ENCODE results near the gene FHIT. TPM values are rescaled to one million over a fixed set of nuclear protein-coding genes. Genes with fewer than 3 reads are reported as not detected.

The FHIT gene
- total and polyA plus RNA-seq, 4 donors = 2.1 to 14.7 (median 6.6) TPM

DNA sequence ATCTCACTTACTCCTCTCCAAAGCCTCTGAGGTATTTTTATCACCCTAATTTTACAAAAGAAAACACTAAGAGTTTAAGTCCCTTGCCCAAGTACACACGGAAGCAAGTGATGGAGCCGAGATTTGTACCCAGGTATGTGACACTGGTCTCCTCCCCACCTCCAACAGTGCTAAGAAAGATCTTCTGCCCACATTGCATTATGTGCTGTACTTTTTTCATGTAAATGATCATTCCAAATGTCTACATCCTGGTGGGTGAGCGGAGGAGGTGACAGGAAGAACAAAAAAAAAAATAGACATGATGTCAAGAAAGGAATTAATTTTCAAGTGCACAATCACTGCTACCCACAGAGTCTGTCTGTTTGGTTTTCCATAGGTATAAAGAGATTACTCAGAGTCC lies 694.1 kb downstream of the FHIT start:
- no peak for DNase-seq (ENCODE audit: low spot score)
- no peaks in the 10 kb centered on the region for H3K27me3 ChIP-seq (ENCODE audit: control insufficient read depth in 4 of 4, insufficient read depth in 4 of 4, low read length in 3 of 4)
- 97% methylated on average over 3 of the region's 3 CpGs for WGBS
- no peak overlapping the region for H3K9ac ChIP-seq (ENCODE audit: low read depth in 1 of 2, low read length in 2 of 2)
- no peaks in the 10 kb centered on the region for H3K36me3 ChIP-seq (ENCODE audit: control insufficient read depth in 4 of 4, insufficient read depth in 3 of 4, low read depth in 1 of 4, low read length in 3 of 4)
- TF ChIP-seq, protein P1, sequence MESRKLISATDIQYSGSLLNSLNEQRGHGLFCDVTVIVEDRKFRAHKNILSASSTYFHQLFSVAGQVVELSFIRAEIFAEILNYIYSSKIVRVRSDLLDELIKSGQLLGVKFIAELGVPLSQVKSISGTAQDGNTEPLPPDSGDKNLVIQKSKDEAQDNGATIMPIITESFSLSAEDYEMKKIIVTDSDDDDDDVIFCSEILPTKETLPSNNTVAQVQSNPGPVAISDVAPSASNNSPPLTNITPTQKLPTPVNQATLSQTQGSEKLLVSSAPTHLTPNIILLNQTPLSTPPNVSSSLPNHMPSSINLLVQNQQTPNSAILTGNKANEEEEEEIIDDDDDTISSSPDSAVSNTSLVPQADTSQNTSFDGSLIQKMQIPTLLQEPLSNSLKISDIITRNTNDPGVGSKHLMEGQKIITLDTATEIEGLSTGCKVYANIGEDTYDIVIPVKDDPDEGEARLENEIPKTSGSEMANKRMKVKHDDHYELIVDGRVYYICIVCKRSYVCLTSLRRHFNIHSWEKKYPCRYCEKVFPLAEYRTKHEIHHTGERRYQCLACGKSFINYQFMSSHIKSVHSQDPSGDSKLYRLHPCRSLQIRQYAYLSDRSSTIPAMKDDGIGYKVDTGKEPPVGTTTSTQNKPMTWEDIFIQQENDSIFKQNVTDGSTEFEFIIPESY (IDR thresholded peaks at IDR 0.05) = no peak
- TF ChIP-seq FOXA2 (IDR thresholded peaks at IDR 0.05) (no peak), FOXA1 (IDR thresholded peaks at IDR 0.05) (no peak), HNF4A (conservative IDR thresholded peaks at IDR 0.05) (no peak), SP1 (IDR thresholded peaks at IDR 0.05) (no peak), HNF4G (IDR thresholded peaks at IDR 0.05) (no peak), JUND (IDR thresholded peaks at IDR 0.05) (no peak), NR2F2 (IDR thresholded peaks at IDR 0.05) (no peak), REST (IDR thresholded peaks at IDR 0.05) (no peak), GABPA (IDR thresholded peaks at IDR 0.05 in 1 of 2, conservative IDR thresholded peaks at IDR 0.05 in 1 of 2) (no peak), RAD21 (IDR thresholded peaks at IDR 0.05) (no peak), YY1 (IDR thresholded peaks at IDR 0.05) (no peak), EGR1 (IDR thresholded peaks at IDR 0.05; ENCODE audit: low read depth in 2 of 2) (no peak), CTCF (IDR thresholded peaks at IDR 0.05; ENCODE audit: low read depth, low read length, missing input control) (no peak), TAF1 (conservative IDR thresholded peaks at IDR 0.05) (no peak), RXRA (IDR thresholded peaks at IDR 0.05) (no peak)
- TF ChIP-seq, protein P2, sequence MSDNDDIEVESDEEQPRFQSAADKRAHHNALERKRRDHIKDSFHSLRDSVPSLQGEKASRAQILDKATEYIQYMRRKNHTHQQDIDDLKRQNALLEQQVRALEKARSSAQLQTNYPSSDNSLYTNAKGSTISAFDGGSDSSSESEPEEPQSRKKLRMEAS (IDR thresholded peaks at IDR 0.05) = no peak
- TF ChIP-seq, protein P3, sequence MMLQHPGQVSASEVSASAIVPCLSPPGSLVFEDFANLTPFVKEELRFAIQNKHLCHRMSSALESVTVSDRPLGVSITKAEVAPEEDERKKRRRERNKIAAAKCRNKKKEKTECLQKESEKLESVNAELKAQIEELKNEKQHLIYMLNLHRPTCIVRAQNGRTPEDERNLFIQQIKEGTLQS (IDR thresholded peaks at IDR 0.05) = no peak
- H3K4me1 ChIP-seq (ENCODE audit: control insufficient read depth in 4 of 4, insufficient read depth in 4 of 4, low read length in 3 of 4) = no peaks in the 10 kb centered on the region
- no peak overlapping the region for H3K27ac ChIP-seq (ENCODE audit: low read depth in 1 of 2, low read length in 2 of 2)
- no peak overlapping the region for H3K4me3 ChIP-seq (ENCODE audit: low read depth in 1 of 3, low read length in 3 of 3)
- no peaks in the 10 kb centered on the region for H3K9me3 ChIP-seq (ENCODE audit: control insufficient read depth in 4 of 4, low read length in 3 of 4)

Measured in liver (tissue), 9 donors.